Islet of Langerhans (tissue), 1 donor: ENCODE results near the gene HS2ST1.

Experiments
- FAIRE-seq: peaks from one replicate; lab custom pipeline; 2011; peaks lifted over from hg19 to GRCh38; lab: Jason Lieb, UNC

HS2ST1 gene

GRCh38 chr1:87141556-87141955 is 227.1 kb downstream of the HS2ST1 start:
- no peak for FAIRE-seq

GRCh38 chr1:87143413-87144135 is 229.1 kb downstream of the HS2ST1 start:
- no peak for FAIRE-seq

GRCh38 chr1:87144316-87144895 is 230.0 kb downstream of the HS2ST1 start:
- no peak for FAIRE-seq

- no peak for FAIRE-seq
Measured at GRCh38 chr1:87144981-87145380, 230.5 kb downstream of the HS2ST1 start.

GRCh38 chr1:87146538-87146937 is 232.1 kb downstream of the HS2ST1 start:
- FAIRE-seq: no peak

- FAIRE-seq: no peak
Measured at GRCh38 chr1:87146986-87147385, 232.6 kb downstream of the HS2ST1 start.

- no peak for FAIRE-seq
Measured at GRCh38 chr1:87147851-87148250, 233.4 kb downstream of the HS2ST1 start.

GRCh38 chr1:87148661-87149060 is 234.2 kb downstream of the HS2ST1 start:
- FAIRE-seq: no peak

- no peak for FAIRE-seq
Measured at GRCh38 chr1:87149241-87150041, 235.0 kb downstream of the HS2ST1 start.

GRCh38 chr1:87150143-87150542 is 235.7 kb downstream of the HS2ST1 start:
- no peak for FAIRE-seq

- no peak for FAIRE-seq
Measured at GRCh38 chr1:87151500-87152421, 237.3 kb downstream of the HS2ST1 start.

GRCh38 chr1:87154384-87154783 is 239.9 kb downstream of the HS2ST1 start:
- FAIRE-seq: no peak

GRCh38 chr1:87155170-87155569 is 240.7 kb downstream of the HS2ST1 start:
- FAIRE-seq: no peak

- FAIRE-seq: no peak
Measured at GRCh38 chr1:87155648-87156047, 241.2 kb downstream of the HS2ST1 start.

GRCh38 chr1:87156124-87156523 is 241.7 kb downstream of the HS2ST1 start:
- no peak for FAIRE-seq

- FAIRE-seq: no peak
Measured at GRCh38 chr1:87159378-87159915, 245.0 kb downstream of the HS2ST1 start.
